Superior temporal gyrus (tissue), 1 donor: Measurements from ENCODE around the gene COL15A1.

Source experiments
- DNase-seq: peaks from one replicate; pipeline ENCODE4 v3.0.0-alpha.2; 2016; ENCODE audit errors: extremely low spot score

The COL15A1 gene

DNA sequence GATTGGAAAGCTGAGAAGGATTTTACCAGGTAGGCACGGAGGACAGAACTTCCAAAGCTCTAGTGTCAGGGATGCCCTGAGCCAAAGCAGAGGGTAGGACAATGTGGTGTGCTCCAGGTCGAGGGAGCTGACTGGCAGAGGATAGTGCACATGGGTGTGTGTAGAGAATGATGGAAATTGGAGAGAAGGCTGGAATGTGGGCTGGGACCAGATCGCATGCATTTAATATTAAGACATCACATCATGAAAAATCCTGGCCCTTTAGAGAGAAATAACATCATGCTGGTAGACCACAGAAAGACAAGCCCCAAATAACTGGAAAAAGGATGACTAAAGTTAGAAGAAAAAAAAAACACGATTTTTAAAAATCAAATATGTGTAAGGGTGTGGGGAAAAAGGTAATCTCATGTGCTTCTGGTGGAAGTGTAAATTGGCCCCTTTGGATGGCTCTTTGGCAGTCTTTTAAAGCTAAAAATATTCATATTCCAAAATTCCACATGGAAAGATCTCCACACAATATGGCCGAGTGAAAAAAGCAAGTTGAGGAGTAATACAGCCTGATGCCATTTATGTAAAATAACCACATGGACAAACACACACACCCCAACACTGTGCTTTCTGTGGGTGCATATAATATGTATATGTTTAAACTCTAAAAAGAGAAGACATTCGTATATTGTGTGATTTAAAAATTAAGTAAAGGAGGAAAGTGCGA lies 94.2 kb downstream of the COL15A1 start:
- DNase-seq: no peak

DNA sequence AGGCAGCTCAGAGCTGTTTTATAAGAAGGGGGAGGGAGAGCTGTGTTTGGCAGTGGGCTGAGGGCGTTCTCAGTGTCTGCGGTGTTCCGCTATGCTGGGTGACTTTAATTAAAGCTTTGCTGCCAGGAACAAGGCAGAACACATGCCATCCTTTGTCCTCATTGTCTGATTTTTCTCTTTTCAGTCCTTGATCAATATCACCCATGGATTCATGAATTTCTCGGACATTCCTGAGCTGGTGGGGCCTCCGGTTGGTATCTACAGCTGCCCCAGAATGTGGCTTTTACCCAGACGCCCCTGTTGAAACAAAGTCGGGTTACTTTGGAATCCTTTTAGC lies 94.7 kb downstream of the COL15A1 start:
- no peak for DNase-seq

DNA sequence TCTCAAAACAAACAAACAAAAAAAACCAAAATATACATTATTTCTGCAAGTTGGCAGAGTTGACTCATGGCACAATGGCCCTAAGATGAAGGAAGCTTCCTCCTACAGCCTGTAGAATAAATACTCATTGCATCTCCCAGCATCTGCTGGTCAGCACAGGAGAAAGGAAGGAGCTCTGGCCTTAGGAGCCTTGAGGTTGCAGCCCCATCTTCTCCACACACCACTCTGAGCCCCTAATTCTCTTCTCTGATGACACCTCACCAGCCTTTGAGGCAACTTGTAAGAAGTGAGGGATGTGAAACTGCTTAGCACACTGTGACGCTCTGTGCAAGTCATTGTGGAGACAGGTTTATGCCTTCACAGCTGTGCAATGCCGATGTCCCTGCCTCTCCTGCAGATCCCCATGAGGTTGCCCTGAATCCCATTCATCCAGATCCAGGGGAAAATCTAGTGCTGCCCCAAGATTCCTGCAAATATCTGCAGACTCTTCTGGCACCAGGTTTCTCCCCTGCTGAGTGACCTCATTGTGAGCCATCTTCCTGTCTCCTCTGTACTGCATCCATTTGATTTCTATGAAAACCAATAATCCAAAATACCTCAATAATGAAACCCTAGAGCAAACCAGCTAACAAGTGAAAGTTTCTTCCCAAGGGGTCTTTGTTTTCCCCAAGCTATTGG lies 95.9 kb downstream of the COL15A1 start:
- no peak for DNase-seq

DNA sequence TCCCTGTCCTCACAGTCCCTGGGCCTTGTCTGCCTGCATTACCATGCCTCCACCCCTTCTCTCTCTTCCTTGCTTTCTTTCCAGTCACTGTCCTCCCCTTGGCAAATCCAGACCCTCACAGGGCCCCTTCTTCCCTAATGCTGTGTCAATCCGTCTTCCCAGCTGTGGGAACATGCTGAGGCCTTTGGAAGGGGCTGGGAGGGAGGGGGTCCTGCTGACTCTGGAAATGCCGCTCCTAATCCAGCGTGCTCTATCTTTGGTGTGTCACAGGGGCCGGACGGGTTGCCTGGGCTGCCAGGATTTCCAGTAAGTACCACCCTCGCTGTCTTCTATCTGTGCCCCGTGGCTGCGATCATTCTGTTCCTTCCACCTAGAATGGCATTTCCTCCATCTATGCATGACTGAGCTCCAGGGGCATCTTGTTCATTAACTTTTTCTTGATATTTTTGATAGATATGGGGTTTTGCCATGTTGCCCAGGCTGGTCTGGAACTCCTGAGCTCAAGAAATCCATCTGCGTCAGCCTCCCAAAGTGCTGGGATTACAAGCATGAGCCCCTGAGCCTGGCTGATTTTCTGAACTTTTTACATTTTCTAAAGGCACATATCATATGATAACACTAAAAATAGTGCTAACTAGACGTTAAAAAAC lies 96.7 kb downstream of the COL15A1 start:
- DNase-seq: no peak

DNA sequence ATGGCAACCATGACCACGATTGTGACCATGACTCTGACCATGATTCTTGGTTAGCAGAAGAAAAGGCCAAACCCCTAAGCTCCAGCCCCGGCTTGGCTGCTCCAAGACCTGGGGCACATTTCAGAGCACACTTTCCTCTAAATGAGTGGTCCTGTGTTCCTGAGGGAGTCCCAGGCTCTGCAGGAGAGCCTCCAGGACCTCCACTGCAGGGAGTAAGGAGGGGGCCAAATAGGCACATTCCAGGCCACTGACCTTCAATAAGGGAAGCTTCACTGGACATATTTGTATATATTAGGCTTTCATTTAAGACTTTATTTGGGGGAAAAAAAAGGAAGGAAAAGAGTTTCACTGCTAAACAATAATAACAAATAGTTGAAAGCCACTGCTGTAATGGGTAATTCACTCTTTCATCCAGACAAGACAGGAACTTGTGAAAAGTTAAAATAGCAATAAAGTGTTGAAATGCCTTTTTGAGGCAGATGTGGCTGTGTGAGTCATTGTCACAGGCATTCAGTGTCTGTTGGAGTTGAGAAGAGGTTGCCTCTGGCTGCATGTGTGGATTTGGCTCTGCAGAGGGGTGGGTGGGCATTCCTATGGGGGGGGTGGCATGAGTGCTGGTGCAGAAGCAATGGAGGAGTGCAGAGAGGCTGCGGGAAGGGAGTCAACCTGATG lies 97.3 kb downstream of the COL15A1 start:
- peak; percentile 61 for DNase-seq

DNA sequence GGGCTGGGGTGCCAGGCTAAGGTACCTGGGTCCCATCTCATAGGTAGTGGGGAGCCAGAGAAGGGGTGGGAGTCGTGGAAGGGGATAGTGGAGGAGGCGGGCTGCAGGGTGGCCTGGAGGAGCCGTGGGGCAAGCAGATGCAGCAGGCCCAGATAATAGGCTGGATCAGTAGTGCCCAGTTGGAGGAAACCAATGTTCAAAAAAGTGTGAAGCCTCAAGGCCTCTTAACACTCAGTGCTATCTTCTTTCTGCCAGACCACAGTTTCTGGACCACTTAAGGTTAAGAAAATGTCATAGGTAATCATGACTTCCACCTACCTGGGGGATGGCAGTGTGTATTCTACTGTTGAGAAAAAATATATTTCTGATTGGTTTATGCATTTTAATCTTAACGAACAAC lies 97.9 kb downstream of the COL15A1 start:
- no peak for DNase-seq

DNA sequence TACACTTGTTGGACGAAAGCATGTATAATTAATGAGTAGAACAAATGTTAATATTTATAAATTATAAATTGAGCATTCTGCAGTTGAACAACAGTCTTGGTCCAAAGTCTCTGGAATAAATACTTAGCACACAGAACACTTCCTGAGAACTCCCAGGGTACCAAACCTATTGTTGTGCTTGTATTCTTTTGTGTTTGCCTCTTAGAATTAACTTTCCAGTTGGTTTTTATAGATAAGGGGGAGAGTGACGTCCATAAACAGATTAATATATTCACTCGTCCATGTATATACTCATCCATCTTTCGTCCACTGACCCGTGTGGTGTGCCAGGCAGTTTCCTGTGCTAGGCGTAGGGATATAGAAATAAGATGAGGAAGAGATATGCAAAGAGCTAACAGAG lies 98.9 kb downstream of the COL15A1 start:
- DNase-seq: no peak

DNA sequence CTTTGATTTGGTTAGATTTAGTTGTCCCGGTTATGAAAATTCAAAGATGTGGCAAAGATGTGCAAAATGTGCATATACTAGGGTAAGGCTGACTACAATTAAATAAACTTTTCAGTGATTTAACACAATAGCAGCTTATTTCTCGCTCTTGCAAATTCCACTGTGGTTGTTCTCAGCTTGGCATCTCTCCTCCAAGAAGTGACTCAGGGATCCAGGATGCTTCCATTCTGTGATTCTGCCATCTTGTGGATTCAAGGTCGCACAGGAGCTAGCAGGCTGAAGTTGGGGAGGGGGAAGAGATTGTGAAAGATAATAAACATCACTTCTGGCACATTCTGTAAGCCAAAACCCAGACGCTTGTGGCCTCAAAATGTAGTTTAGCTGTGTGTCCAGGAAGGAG lies 101.1 kb downstream of the COL15A1 start:
- DNase-seq: no peak

DNA sequence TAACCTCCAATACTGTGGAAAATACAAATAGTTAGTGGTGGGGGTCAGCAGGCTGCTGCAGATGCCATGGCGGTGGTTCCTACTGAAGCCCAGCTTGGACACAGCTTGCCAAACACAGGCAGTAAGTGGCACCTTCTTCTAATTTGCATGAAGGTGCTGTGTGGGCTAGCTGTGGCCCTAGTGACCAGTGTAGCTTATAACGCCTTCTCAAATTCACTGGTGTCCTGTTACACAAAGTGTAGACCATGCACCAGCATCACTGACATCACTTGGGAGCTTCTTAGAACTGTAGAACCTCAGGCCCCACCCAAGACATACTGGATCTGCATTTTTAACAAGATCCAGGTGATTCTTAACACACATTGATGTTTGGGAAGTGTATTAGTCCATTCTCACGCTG lies 102.4 kb downstream of the COL15A1 start:
- DNase-seq: no peak

DNA sequence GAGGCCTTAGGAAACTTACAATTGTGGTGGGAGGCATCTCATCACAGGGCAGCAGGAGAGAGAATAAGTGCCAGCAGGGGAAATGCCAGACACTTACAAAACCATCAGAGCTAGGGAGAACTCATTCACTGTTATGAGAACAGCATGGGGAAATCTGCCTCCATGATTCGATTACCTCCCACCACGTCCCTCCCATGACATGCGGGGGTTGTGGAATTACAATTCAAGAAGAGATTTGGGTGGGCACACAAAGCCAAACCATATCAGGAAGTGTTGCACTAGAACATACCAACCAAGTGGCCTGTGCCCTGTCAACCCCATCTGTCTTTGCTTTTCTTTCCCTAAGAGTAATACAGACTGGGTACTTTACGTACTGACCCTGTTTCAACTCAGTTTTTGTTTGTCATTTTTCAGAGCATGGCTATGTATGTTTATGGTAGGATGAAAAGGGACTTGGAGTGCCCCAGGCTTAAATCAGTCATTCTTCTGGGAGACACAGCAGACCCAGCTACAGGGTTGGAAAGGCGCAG lies 102.9 kb downstream of the COL15A1 start:
- no peak for DNase-seq

DNA sequence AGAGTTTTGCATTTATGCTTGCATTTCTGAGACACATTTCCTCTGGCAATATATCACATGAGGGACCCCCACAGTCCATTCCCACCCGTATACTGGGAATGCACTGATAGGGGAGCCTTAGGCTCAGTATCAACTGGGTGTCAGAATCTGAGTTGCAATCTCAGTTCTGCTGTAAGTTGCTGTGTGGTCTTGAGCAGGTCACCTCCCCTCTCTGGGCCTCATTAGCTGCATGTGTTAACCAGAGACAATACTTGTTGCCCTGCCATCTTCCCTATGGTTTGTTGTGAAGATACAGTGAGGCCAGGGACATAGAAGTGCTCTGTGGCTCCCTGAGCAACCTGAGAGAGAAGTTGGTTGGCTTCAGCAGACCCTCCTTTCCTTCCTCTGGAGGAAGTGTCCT lies 105.5 kb downstream of the COL15A1 start:
- no peak for DNase-seq

DNA sequence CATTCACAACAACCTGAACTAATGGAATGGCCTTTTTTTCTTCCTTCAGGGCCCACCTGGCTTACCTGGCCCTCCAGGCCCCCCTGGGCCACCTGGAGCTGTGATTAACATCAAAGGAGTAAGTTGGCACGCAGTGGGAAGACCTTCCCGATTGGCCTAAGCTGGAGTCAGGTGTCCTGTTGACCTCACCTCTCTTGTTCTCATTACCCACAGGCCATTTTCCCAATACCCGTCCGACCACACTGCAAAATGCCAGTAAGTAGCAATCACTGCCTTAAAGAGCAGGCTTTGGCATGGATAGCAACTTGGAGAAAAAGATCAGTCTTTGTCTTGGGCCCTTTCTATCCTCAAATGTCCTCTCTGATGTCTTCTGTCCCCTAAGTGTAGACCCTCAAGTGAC lies 105.9 kb downstream of the COL15A1 start:
- DNase-seq: no peak

DNA sequence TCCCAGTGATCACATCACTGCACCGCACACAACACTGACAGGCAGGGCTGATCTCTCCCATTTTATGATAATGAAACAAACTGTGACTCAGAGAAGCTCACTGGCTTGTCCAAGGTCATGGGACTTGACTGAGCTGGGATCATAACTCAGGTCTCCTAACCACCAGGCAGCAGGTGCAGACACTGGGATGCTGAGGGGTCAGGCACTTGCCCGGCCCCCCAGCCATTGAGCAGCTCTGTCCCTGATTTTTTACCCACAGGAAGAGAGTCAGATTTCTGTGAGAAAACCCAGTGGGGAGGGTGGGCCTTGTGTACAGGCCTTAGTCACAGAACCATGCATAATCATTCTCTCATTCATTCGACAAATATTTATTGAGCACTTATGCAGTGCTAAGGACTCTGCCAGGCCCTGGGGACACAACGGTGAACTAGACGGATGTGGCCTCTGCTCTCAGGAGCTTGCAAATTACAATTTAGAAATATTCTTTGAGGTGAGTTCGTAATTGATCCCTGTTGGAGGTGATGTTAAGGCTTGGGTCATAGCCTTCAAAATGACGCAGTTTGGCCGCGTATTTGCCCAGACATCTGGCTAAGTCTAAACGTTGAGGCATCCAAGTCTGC lies 106.7 kb downstream of the COL15A1 start:
- DNase-seq: no peak

DNA sequence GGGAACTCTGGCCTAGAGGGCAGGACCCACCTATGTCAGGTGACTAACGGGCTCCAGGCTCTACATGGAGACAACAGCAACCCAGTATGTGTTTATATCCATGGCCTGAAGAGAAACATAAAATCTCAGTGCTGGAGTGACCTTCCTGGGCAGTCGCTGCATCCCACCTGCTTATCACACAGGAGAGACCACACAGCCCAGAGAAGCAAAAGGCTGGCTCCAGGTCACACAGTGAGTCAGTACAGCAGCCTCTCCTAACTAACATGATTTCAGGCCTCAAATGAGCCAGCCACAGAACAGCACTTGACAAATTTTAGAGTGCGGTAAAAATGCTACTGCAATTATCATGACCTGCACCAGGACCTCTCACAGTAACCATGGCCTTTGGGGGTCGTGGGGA lies 107.2 kb downstream of the COL15A1 start:
- DNase-seq: no peak

DNA sequence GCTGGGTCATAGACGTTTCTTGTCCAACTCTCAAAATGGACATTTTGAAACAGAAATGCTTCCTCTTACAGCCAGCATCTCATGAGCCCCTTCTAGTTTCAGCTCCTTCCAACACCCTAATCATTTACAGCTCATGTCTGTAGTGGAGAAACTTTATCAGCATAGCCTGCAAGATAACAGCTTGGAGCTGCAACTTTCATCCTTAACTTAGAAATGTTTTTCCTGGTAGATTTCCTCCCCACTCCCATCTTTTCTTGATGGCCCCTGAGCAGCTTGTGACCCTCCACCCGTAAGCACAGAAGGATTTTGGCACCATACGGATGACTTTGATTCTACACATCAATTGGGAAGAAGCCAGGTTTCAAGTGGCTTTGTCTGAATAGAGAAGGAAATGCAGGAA lies 107.7 kb downstream of the COL15A1 start:
- no peak for DNase-seq

DNA sequence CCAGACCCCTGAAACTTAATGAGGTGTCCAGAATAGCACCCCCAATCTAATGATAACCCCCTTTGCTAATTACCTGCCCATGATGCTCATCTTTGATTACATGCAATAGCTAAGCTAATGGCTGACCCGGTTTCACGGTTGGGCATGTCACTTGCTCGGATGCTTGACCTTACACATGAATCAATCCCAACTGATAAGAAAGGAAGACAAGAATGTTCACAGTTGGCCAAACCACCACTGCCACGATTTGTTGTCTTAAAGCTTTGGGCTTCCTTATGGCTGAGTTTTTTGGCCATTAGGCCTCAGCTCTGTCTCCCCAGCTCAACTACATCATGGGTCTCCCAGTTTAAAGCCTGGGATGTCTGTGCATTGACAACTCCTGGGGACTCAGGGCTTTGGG lies 108.1 kb downstream of the COL15A1 start:
- no peak for DNase-seq

DNA sequence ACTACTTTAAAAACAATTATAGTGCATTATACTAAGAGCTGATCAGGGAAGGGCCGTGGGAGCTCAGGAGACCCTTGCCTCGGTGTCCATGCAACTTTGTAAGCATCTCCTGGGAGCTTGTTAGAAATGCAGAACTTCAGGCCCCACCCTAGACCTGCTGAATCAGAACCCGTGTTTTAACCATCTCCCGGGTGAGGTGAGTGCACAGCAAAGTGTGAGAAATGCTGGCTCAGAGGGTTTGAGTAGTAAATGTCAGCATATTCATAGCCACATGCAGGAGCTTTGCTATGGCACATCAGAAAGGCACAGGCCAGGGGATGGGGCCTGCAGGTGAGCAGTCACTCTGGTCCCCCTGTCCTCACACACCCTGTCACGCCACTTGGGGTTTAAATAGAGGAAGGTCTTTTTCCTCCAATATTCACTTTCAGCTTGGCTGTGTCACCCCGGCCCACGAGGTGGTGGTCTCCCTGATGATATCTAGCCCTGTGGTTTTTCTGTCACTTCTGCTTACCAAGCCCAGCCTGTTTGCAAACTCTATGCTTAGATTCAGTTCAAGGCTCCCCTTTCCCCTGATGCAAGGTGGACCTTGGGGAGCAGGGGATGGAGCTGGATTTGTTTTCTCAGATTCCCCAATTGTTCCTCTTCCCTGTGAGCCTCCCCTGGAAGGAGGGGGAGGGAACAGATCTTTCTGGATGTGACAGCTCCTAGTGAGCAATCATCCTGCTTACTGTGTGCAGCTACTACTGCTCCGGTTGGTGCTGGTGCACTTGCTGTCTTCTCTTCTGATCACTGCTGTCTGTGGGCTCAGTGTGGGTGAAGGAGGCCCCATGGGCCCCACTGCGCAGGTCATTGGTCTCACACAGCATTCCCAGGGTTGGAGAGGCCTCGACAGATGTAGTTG lies 109.4 kb downstream of the COL15A1 start:
- DNase-seq: no peak

DNA sequence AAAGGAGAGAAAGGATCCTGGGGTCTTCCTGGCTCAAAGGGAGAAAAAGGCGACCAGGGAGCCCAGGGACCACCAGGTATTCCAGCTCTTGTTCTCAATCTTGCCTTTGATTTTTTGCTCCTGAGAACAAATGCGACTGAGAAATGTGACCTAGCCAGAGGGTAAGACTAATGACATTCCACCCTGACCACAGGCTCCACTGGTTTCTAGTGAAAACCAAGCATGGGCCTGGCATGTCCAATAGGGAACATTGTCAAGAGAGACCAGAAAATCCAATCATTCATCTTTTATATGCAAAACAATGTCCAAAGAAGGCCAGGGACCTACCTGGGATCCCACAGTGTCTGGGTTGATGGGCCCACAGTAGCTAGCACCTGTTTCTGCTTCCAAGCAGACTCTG lies 110.9 kb downstream of the COL15A1 start:
- DNase-seq: no peak

DNA sequence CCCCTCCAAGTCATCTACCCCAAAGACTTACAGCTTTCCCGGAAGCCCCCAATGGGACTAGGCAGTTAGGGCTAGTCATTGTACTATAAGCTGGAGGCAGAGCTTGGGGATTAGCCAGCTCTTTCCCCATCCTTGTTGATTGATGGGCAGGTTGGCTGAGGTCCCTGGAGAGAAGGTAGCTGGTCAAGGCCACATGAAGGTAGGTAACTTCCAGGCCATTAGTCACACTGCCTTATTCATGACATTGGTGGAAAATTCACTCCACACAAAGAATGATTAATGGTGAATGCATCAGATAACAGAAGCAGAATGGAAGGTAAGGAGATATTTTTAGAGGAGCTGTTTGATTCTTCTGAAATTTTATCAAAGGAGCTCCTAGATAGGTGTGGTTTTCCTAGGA lies 111.7 kb downstream of the COL15A1 start:
- no peak for DNase-seq

DNA sequence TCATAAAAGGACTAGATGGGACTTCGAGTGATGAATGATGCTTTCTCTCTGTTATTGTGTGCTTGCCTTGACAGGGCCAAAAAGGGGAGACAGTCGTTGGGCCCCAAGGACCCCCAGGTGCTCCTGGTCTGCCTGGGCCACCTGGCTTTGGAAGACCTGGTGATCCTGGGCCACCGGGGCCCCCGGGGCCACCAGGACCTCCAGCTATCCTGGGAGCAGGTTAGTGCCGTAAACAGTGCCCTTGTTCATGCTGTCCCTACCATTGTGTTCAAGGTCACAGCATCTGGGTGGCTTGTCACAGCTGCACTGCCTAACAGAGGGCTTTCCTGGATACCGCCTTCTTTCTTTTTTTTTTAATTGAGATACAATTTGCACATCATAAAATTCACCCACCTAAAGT lies 112.5 kb downstream of the COL15A1 start:
- no peak for DNase-seq
